ENCODE results near the gene SETD6. TPM values are rescaled to one million over a fixed set of nuclear protein-coding genes. Genes with fewer than 3 reads are reported as not detected.

The SETD6 gene
- total and polyA plus RNA-seq, 12 donors, result 8.9 to 18.9 (median 12.2) TPM

DNA sequence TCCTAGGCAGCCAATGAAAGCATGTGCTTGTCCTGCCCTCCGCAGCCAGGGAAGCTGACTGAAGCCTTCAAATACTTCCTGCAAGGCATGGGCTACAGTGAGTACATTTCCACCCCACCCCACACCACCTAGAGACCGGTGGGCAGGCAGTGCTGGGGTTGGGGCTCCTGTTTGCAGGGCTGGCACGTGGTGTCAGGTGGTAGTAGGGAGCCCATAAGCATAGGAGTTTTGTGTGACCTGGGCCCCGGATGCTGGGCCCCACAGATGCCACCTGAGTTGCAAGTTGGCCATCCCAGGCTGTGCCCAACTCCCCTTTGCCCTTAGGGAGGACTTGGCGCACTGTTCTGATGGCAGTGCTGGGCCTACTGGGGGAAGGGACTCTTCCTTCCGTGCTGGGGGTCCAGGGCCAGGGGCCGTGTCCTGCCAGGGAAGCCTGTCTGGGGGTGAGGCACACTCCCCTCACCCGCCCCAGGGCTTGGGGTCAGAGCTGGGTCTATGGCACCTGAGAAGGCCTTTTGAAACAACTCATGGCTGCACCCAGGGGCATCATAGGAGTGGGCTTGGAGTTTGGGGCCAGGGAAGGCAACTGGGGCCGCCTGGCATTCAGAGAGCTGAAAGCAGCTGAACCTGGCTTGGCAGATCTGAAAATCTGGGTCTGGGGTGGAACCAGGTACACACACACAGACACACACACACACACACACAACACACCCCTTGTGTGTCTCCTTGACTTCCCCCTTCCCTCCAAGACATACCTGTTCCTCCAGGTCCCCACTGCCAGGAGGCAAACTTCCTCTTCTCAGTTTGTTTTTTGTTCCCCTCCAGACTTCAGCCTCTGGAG, 5.8 kb upstream of the SETD6 start:
- ATAC-seq (no peak), DNase-seq (no peak)
- Histone ChIP-seq H3K36me3 (peaks cover 0 to 75% (median 6%) of the 10 kb centered on the region in 9 donors), H3K9me3 (no peaks in the 10 kb centered on the region), H3K4me1 (peaks cover 0 to 17% (median 3%) of the 10 kb centered on the region in 9 donors), H3K27me3 (no peaks in the 10 kb centered on the region), H3K4me3 (no peak overlapping the region), H3K27ac (peak overlapping the region in 1 of 10 donors; percentile 26)
- TF ChIP-seq, protein P1, sequence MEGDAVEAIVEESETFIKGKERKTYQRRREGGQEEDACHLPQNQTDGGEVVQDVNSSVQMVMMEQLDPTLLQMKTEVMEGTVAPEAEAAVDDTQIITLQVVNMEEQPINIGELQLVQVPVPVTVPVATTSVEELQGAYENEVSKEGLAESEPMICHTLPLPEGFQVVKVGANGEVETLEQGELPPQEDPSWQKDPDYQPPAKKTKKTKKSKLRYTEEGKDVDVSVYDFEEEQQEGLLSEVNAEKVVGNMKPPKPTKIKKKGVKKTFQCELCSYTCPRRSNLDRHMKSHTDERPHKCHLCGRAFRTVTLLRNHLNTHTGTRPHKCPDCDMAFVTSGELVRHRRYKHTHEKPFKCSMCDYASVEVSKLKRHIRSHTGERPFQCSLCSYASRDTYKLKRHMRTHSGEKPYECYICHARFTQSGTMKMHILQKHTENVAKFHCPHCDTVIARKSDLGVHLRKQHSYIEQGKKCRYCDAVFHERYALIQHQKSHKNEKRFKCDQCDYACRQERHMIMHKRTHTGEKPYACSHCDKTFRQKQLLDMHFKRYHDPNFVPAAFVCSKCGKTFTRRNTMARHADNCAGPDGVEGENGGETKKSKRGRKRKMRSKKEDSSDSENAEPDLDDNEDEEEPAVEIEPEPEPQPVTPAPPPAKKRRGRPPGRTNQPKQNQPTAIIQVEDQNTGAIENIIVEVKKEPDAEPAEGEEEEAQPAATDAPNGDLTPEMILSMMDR (IDR thresholded peaks at IDR 0.05), result no peak
- intact Hi-C loops (cut with DNase I), result loop anchor here in 6 of 10 donors (5.0 to 10.0 kb wide), 6 partner anchors 115 to 248 kb away; partner anchors contain the start of genes CNOT1 (in 1 of the 6) and GOT2 (in 1 of the 6)
- 88 to 92% methylated on average over 9 of the region's 9 CpGs for WGBS, 2 donors

DNA sequence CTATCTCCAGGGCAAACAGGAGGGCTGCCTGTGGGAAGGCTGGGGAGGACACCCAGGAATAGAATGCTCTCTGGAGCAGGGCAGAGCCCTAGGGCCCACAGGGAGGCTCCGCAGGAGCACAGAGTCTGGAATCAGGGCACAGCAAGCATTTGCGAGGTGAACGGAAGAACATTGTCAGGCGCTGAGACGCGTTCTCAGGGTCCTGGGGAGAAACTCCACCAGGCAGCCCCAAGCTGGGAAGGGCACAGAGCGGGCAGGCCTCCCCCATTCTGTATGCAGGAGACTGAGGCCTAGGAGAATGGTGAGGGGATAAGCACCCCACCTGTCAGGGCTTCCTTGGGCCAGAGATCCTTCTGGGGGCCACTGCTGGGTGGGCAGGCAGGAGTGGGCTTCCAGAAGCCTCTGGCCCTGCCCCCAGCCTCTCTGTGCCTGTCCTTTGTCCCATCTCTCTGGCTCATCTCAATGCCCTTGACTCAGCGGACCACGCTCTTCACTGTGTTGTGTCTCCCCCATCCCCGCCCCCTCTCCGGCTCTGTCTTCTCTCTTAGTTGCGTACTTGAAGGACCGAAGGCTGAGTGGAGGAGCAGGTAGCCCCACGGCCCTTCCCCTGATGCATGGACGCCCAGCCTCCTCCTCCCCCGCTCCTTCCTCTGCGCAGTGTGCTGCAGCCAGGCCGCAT, 5.1 kb upstream of the SETD6 start:
- TF ChIP-seq, protein P1 (IDR thresholded peaks at IDR 0.05), result no peak
- no peak for DNase-seq
- WGBS, 2 donors, result 89 to 92% methylated on average over 18 of the region's 18 CpGs
- intact Hi-C loops (cut with DNase I), result loop anchor here in 5 of 10 donors (5.0 to 10.0 kb wide), 5 partner anchors 115 to 247 kb away; partner anchors contain the start of genes CNOT1 (in 1 of the 5) and GOT2 (in 1 of the 5)
- Histone ChIP-seq H3K4me1 (peaks cover 5 to 25% (median 10%) of the 10 kb centered on the region in 9 donors), H3K27me3 (no peaks in the 10 kb centered on the region), H3K27ac (no peak overlapping the region), H3K36me3 (peaks cover 0 to 69% (median 0%) of the 10 kb centered on the region in 9 donors), H3K4me3 (no peak overlapping the region), H3K9me3 (no peaks in the 10 kb centered on the region)
- ATAC-seq, result no peak

DNA sequence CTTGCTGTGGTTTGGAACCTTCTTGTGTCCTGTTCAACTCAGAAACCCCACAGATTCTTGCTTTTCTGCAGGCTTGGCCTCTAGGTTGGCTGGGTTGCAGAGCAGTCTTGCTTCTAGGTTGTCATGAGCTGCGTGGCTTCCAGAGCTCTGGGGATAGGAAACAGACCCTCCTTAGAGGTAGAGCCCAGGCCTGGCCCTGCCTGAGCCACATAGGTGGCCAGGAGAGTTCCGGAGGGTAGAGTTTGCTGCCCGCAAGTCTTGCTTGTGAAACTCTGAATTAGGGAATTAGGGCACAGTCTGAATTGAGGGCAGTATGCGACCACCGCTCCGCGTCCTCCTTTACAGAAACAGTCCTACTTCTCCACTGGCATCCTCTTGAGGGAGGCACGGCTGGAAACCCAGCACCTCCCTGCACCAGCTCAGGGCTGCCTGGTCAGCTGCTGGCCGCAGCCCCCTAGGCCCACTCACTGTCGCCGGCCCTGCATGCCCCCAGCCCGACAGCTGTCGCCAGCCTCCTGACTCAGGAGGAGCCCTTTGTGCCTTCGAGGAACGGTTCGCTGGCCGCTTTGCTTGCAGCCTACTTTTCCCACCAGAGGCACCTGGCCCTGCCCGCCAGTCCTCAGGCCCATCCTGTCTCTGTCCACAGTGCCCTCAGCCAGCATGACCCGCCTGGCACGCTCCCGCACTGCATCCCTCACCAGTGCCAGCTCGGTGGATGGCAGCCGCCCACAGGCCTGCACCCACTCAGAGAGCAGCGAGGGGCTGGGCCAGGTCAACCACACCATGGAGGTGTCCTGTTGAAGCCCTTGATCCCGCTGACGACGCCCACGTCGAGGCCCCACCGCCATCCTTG, 4.3 kb upstream of the SETD6 start:
- 84 to 86% methylated on average over 30 of the region's 30 CpGs for WGBS, 2 donors
- no peak for ATAC-seq
- Histone ChIP-seq H3K27ac (peak overlapping the region in 1 of 10 donors; percentile 9), H3K4me3 (no peak overlapping the region), H3K4me1 (peaks cover 5 to 25% (median 10%) of the 10 kb centered on the region in 9 donors), H3K36me3 (peaks cover 0 to 63% (median 0%) of the 10 kb centered on the region in 9 donors), H3K9me3 (no peaks in the 10 kb centered on the region), H3K27me3 (no peaks in the 10 kb centered on the region)
- no peak for DNase-seq
- intact Hi-C loops (cut with DNase I), result loop anchor here in 5 of 10 donors (5.0 to 10.0 kb wide), 5 partner anchors 114 to 246 kb away; partner anchors contain the start of genes CNOT1 (in 1 of the 5) and GOT2 (in 1 of the 5)
- TF ChIP-seq, protein P1 (IDR thresholded peaks at IDR 0.05), result no peak

All from heart right ventricle (tissue), 16 donors.